Testis (tissue), 2 donors: ENCODE results near the gene ANTXR1.
"Not testable (repeated sequence)": the region's sequence is repeated elsewhere in the genome, so short reads cannot be mapped to it uniquely, and the experiment has no call there.

Experiments used
- CTCF ChIP-seq, 3 experiments: fragments of 450-650 bp in 2 of 3; fragments of 200-600 bp in 1 of 3; sonication (generic) in 1 of 3; IDR thresholded peaks; one replicate each; pipeline ENCODE4 v1.5.1; 2016 to 2019; ENCODE audit warnings: antibody characterized with exemption in 3 of 3, mild to moderate bottlenecking in 2 of 3, moderate library complexity in 1 of 3
- POLR2A ChIP-seq: fragments of 450-650 bp; IDR thresholded peaks from one replicate; pipeline ENCODE4 v1.6.1; 2017; ENCODE audit warnings: antibody characterized with exemption, mild to moderate bottlenecking, moderate library complexity

- TF ChIP-seq CTCF (IDR thresholded peaks at IDR 0.05); POLR2A: not testable (repeated sequence)
These were observed 161.2 kb downstream of the ANTXR1 start for GRCh38 chr2:69174211-69174610.
